ENCODE data around the gene SEMA3A.
"Not testable (repeated sequence)": the region's sequence is repeated elsewhere in the genome, so short reads cannot be mapped to it uniquely, and the experiment has no call there.

SEMA3A gene

DNA sequence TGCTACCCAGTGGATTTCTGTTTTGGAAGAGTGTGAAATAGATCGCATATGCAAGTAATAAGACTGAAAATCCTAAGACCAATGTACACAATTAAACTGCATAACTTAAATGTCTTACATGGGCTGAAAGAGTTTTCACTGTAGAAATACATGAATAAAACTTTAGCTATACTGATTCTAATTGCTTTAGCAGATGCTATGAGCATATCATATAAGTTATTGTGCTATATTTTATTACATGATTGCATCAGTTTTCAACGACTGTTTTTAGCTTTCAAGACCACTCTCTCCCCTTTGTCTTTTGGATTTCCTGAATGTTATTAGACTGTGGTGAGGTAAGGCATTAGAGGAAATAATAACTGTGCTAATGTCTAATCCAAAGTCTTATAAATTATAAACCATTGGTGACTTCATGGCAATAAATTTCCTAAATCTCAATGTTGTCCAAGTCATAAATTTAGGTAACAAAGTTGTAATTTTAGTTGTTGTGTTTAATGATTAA is 124.5 kb downstream of the SEMA3A start:
- H3K27me3 Mint-ChIP-seq = no peaks in the 10 kb centered on the region
- H3K4me3 Mint-ChIP-seq = no peak overlapping the region
- no peaks in the 10 kb centered on the region for H3K36me3 Mint-ChIP-seq
- H3K27ac Mint-ChIP-seq = no peak overlapping the region
- no peaks in the 10 kb centered on the region for H3K4me1 Mint-ChIP-seq
- ATAC-seq (ENCODE audit: low read depth) = no peak
- DNase-seq (ENCODE audit: low spot score in 2 of 2) = no peak
- H3K9me3 Mint-ChIP-seq = peaks cover 1% of the 10 kb centered on the region

- Mint-ChIP-seq H3K27me3 (no peaks in the 10 kb centered on the region), H3K27ac (no peak overlapping the region), H3K36me3 (no peaks in the 10 kb centered on the region), H3K4me1 (no peaks in the 10 kb centered on the region), H3K4me3 (no peak overlapping the region), H3K9me3 (peaks cover 1% of the 10 kb centered on the region)
- no peak for DNase-seq (ENCODE audit: low spot score in 2 of 2)
- ATAC-seq (ENCODE audit: low read depth) = no peak
Observed at GRCh38 chr7:84069033-84069432, 125.6 kb downstream of the SEMA3A start.

GRCh38 chr7:84062489-84062901 is 132.1 kb downstream of the SEMA3A start:
- H3K27me3 Mint-ChIP-seq; H3K36me3 Mint-ChIP-seq; DNase-seq (ENCODE audit: low spot score in 2 of 2); ATAC-seq (ENCODE audit: low read depth); H3K27ac Mint-ChIP-seq; H3K9me3 Mint-ChIP-seq; H3K4me1 Mint-ChIP-seq; H3K4me3 Mint-ChIP-seq: not testable (repeated sequence)

DNA sequence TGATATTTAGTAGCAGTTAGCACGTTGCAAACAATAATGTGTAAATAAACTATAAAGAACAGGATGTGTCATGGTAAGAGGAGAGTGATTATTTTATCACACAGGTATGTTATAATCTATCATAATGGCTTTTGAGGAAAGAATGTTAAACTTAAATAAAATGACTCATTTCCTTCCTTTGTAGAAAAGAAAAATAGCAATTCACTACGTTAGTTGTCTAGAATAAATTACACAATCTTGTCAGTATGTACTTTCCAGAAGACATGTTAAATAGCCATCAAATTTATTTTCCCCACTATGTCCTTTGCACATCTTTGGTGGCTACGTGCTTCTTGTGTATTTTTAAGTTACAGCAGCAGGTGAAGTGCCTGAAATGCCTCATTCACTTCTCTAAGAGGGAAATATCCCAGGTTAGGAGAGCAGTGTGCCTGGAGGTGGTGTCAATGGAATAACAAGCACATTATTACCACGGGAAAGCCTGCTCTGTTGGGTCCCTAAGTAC is 133.8 kb downstream of the SEMA3A start:
- peaks cover 2% of the 10 kb centered on the region for H3K9me3 Mint-ChIP-seq
- H3K4me1 Mint-ChIP-seq = no peaks in the 10 kb centered on the region
- H3K4me3 Mint-ChIP-seq = no peak overlapping the region
- ATAC-seq (ENCODE audit: low read depth) (no peak), DNase-seq (ENCODE audit: low spot score in 2 of 2) (no peak)
- no peak overlapping the region for H3K27ac Mint-ChIP-seq
- no peaks in the 10 kb centered on the region for H3K27me3 Mint-ChIP-seq
- H3K36me3 Mint-ChIP-seq = no peaks in the 10 kb centered on the region

DNA sequence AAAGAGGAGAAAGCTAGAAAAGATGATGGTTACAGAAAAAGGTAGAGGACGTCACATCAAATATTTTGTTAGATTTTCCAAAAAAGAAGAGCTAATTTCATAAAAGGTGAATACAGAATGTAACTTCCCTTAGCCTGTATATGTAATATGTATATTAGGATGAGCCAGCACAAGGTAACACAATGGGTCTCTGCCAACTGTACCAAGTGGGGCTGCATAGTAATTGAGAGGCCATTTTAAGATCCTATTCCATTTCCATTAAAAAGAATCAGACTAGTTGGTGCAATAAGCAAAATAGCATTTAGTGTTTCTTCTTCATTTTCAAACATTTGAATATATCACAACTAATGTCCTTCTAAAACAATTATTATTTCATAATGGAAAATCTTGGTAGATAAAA is 134.6 kb downstream of the SEMA3A start:
- H3K4me3 Mint-ChIP-seq = no peak overlapping the region
- ATAC-seq (ENCODE audit: low read depth) (no peak), DNase-seq (ENCODE audit: low spot score in 2 of 2) (no peak)
- H3K27me3 Mint-ChIP-seq = no peaks in the 10 kb centered on the region
- H3K9me3 Mint-ChIP-seq = peaks cover 2% of the 10 kb centered on the region
- H3K27ac Mint-ChIP-seq = no peak overlapping the region
- no peaks in the 10 kb centered on the region for H3K36me3 Mint-ChIP-seq
- no peaks in the 10 kb centered on the region for H3K4me1 Mint-ChIP-seq

DNA sequence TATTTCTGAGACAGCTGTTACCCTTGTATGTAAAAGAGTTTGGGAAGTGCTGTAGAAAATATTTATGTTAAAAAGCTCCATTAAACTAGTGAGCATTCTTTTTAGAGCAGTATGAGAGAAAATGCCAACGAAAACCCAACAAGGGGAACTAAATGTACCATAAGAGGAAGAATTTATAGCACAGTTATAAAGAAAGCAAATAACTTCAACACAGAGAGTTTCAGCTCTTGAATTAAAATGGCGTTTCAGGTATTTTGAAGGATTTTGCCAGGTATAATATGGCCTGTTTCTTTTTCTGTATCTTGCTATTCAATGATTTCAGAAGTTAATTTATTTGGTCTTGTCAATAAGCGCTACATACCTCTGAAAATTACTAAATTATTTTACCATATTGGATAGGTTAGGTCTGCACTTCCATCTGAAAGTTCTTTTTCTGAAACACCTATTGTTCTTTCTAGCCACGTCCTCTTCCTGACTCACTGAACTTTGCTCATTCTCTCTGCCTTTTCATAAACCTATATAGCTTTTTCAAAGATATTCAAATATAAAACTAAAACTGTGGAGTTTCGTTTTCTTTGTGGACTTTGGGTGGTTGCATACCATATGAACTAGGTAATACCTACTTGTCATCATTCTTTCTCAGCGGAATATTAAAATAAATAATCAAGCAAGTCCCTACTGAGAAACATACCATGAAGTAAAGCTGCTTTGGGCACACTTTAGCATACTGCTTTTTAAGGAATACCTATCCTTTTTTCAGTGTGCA is 136.1 kb downstream of the SEMA3A start:
- no peaks in the 10 kb centered on the region for H3K4me1 Mint-ChIP-seq
- H3K36me3 Mint-ChIP-seq = no peaks in the 10 kb centered on the region
- no peak for ATAC-seq (ENCODE audit: low read depth)
- peaks cover 1% of the 10 kb centered on the region for H3K9me3 Mint-ChIP-seq
- no peaks in the 10 kb centered on the region for H3K27me3 Mint-ChIP-seq
- DNase-seq (ENCODE audit: low spot score in 2 of 2) = no peak
- H3K27ac Mint-ChIP-seq = no peak overlapping the region
- no peak overlapping the region for H3K4me3 Mint-ChIP-seq

- Mint-ChIP-seq H3K27me3 (no peaks in the 10 kb centered on the region), H3K4me3 (no peak overlapping the region), H3K36me3 (no peaks in the 10 kb centered on the region), H3K27ac (no peak overlapping the region), H3K4me1 (no peaks in the 10 kb centered on the region), H3K9me3 (no peaks in the 10 kb centered on the region)
- no peak for DNase-seq (ENCODE audit: low spot score in 2 of 2)
- ATAC-seq (ENCODE audit: low read depth) = no peak
Observed at GRCh38 chr7:84057576-84057975, 137.0 kb downstream of the SEMA3A start.

DNA sequence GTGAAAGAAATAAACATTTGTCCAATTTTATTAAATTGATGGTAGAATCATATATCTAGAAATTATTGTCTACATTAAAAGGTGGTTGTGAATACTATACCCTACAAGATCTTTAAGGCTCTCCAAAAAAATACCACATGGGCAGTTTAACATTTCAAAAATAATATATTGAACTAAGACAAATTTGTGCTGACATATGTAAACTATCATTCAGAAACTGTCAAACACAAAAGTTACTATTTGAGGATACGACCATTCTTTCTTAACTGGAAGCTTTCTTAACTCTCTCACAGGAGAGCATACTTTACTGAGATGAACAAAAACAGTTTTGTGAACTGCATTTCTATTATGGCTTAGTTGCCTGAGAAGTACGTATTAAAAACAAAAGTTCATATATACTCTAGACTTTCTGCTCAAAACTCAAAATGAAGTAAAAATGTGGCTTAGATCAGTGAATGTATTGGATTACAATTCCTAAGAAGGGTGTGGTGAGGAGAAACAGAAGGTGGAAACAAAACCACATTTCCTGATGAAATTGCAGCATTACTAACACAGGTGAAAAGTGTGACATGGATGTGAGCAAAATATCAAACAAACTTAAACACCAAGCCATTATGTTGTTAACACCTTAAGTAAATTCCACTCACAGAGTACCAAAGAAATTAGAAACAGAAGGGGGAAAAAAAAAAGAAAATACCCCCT is 138.5 kb downstream of the SEMA3A start:
- Mint-ChIP-seq H3K9me3 (no peaks in the 10 kb centered on the region), H3K27me3 (no peaks in the 10 kb centered on the region), H3K36me3 (no peaks in the 10 kb centered on the region), H3K27ac (no peak overlapping the region), H3K4me1 (no peaks in the 10 kb centered on the region), H3K4me3 (no peak overlapping the region)
- DNase-seq (ENCODE audit: low spot score in 2 of 2) = no peak
- ATAC-seq (ENCODE audit: low read depth) = no peak

DNA sequence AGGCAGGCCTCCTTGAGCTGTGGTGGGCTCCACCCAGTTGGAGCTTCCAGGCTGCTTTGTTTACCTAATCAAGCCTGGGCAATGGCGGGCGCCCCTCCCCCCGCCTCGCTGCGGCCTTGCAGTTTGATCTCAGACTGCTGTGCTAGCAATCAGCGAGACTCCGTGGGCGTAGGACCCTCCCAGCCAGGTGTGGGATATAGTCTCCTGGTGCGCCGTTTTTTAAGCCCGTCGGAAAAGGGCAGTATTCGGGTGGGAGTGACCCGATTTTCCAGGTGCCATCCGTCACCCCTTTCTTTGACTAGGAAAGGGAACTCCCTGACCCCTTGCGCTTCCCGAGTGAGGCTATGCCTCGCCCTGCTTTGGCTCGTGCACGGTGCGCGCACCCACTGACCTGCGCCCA is 139.4 kb downstream of the SEMA3A start:
- not testable (repeated sequence) for H3K27me3 Mint-ChIP-seq; H3K27ac Mint-ChIP-seq; H3K4me1 Mint-ChIP-seq; DNase-seq (ENCODE audit: low spot score in 2 of 2); H3K9me3 Mint-ChIP-seq; ATAC-seq (ENCODE audit: low read depth); H3K36me3 Mint-ChIP-seq; H3K4me3 Mint-ChIP-seq

GRCh38 chr7:84049071-84049836 is 145.3 kb downstream of the SEMA3A start:
- H3K4me3 Mint-ChIP-seq = no peak overlapping the region
- no peak overlapping the region for H3K27ac Mint-ChIP-seq
- no peaks in the 10 kb centered on the region for H3K27me3 Mint-ChIP-seq
- H3K36me3 Mint-ChIP-seq = no peaks in the 10 kb centered on the region
- H3K9me3 Mint-ChIP-seq = peaks cover 2% of the 10 kb centered on the region
- ATAC-seq (ENCODE audit: low read depth) = no peak
- H3K4me1 Mint-ChIP-seq = no peaks in the 10 kb centered on the region
- DNase-seq (ENCODE audit: low spot score in 2 of 2) = no peak

DNA sequence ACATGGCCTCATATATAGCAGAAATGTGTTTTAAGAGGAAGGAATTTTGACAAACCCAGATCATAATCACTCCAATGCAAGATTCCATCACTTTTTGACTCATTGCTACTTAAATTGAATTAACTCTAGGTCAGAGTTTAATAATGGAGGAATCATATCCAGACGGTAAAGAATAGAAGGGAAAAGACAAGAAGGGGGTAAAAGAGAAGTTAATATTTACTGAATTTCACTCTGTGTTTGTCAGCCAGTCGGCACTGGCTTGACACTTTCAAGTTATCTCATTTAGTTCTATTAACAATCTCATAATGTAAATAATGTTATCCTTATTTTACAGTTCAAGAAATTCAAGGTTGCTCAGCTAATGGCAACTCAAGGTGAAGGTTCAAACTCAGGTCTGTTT is 147.5 kb downstream of the SEMA3A start:
- H3K4me3 Mint-ChIP-seq = no peak overlapping the region
- no peak for DNase-seq (ENCODE audit: low spot score in 2 of 2)
- ATAC-seq (ENCODE audit: low read depth) = no peak
- H3K9me3 Mint-ChIP-seq = peaks cover 2% of the 10 kb centered on the region
- no peaks in the 10 kb centered on the region for H3K4me1 Mint-ChIP-seq
- no peaks in the 10 kb centered on the region for H3K27me3 Mint-ChIP-seq
- no peaks in the 10 kb centered on the region for H3K36me3 Mint-ChIP-seq
- H3K27ac Mint-ChIP-seq = no peak overlapping the region

- Mint-ChIP-seq H3K4me1 (no peaks in the 10 kb centered on the region), H3K27me3 (no peaks in the 10 kb centered on the region), H3K4me3 (no peak overlapping the region), H3K36me3 (no peaks in the 10 kb centered on the region), H3K9me3 (peaks cover 2% of the 10 kb centered on the region), H3K27ac (no peak overlapping the region)
- no peak for DNase-seq (ENCODE audit: low spot score in 2 of 2)
- no peak for ATAC-seq (ENCODE audit: low read depth)
Observed at GRCh38 chr7:84044834-84045233, 149.8 kb downstream of the SEMA3A start.

DNA sequence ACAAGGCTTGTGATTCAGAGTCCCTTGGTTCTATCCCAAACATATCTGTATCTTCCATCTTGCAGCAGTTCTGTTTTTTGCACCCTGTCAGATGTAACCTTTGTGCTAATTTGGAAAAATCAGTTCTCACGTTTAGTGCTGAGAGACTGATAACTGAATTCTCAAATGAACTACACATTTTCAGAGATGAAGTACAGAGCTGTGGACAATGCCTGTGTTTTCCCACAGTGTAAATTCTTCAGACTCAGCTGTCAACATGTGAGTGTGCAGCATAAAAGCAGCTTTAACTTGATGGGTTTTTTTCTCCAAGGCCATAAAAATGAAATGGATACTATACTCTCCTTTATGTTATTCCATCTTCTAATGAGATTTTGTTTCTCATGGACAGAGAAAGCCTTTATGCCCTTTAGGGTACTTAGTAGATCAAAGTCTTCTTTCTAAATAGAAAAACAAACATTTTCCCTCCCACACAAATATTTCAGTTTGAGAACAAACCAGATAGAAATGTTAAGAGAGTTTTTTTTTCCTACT is 150.9 kb downstream of the SEMA3A start:
- no peaks in the 10 kb centered on the region for H3K4me1 Mint-ChIP-seq

DNA sequence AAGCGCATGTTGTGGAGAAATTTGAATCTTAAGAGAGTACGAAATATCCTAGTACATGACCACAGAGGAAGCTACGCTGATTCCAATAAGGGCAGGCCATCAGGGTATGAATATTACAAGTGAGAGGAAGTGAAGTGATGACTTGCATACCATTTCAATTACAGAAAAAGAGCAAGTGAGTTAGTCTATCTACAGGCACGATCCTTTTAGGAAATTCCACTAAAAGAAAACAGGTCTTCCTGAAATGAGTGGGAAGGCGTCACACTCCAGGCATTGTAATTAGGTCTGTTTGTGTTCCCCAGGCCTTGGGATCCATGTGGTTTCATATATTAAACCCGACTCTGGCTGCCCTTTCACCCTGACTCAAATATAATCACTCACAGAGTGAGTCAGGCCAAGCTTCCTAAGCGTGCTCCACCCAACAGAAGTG is 152.5 kb downstream of the SEMA3A start:
- no peak for DNase-seq (ENCODE audit: low spot score in 2 of 2)
- Mint-ChIP-seq H3K36me3 (no peaks in the 10 kb centered on the region), H3K27me3 (no peaks in the 10 kb centered on the region), H3K27ac (no peak overlapping the region), H3K4me1 (no peaks in the 10 kb centered on the region), H3K9me3 (peaks cover 2% of the 10 kb centered on the region), H3K4me3 (no peak overlapping the region)
- no peak for ATAC-seq (ENCODE audit: low read depth)

More for the DNA sequence above, 150.9 kb downstream of the SEMA3A start:
- no peak for DNase-seq (ENCODE audit: low spot score in 2 of 2)
- Mint-ChIP-seq H3K27me3 (no peaks in the 10 kb centered on the region), H3K36me3 (no peaks in the 10 kb centered on the region), H3K4me3 (no peak overlapping the region), H3K27ac (no peak overlapping the region), H3K9me3 (peaks cover 2% of the 10 kb centered on the region)
- ATAC-seq (ENCODE audit: low read depth) = no peak

All from memory B cell (primary cell).